HG03139 (cell line): ENCODE results near the gene TBC1D7.
A peak's percentile ranks its signal among the peaks of the same experiment; 100 is the strongest.

Experiments
- ATAC-seq: cut with Tn5 transposase; IDR thresholded peaks from one replicate; pipeline ENCODE4 v1.9.1; 2021; ENCODE audit not compliant: unreplicated experiment

TBC1D7 gene

DNA sequence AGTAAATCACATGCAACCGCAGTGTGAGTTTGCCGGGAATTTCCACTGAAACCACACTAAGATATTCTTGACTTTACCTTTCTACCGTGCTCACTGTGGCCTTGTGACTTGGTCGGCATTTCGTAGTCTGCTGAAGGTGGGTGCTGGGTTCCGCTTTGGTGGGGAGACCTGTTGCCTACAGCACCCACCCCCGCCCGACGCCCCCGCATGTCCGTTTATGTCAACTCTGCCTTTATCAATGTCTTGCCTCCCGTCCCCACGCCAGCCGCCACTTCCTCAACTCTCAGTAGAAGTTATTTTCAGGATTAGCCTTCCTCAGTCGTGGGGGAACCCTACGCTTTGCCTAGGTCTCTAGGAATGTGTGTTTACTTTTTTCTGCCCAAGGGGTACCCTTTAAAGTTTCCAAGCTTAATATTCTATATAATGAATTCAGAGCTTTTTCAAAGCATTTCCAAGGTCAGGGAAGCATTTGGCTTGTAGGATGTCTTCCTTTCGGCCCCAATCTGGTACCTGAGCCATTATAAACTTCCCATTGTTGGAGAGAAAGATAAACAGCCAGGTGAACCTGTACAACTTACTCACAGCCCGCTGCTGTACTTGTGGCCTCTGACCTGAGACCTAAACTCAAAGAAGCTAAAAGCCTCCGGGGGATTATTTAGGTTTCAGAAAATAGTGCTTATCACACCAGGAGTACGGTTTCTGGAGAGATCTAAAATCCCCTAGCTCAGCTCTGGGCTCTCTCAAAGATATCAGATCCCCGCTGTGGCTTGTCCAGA is 54.2 kb downstream of the TBC1D7 start:
- ATAC-seq = no peak

DNA sequence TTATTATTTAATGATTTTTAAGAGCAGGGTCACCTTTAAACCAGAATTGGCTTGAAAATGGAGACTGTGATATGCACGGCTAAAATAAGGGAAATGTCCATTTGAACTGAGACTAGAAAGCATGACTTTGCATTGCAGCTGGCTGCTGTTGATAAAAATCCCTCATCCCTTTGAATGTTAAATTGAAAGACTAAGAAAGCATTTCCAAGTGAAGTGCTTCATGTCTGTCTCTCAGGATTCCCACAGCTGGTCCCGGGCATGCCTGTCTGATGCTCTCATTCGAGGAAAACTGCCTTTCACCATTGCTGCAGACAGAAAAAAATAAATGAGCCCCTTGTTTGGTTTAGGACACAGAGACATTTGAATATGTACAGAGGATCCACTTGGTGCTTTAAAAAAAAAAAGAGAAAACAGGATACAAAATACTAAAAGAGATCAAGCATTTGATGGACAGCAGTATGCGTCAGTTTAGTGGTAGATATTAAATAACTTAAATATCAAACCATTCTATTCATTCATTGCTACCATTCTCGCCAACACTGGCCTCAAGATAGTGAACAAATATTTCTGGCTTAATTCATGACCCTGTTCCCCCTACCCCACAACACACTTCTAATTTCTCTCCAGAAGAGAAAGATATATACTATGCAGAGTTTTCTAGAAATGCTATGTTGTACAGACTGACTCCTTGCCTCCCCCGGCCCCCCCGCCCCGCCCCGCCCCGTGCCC is 55.0 kb downstream of the TBC1D7 start:
- ATAC-seq = no peak

GRCh38 chr6:13272131-13273046 is 55.9 kb downstream of the TBC1D7 start:
- no peak for ATAC-seq

GRCh38 chr6:13268913-13269518 is 59.3 kb downstream of the TBC1D7 start:
- ATAC-seq = no peak

- ATAC-seq = no peak
Observed at GRCh38 chr6:13267142-13267651, 61.1 kb downstream of the TBC1D7 start.

DNA sequence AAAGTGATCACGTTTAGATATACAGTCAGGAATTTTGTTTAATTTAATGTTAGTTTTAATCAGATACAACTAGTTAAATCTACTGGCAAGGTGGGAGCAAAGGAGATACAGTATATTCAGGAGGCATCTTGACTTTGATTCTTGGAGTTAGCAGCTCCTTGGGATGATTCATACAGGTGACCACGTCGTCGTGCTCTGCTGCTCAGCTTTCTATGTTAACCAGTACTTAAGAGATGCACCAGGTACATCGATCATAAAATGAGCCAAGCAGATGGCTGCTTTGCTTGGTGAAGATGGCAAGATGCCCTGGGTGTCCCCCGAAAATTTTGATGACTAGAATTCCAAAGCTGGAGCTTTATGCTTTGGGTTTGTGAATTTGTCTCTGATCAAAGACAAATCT is 64.7 kb downstream of the TBC1D7 start:
- ATAC-seq = no peak

GRCh38 chr6:13262302-13263230 is 65.8 kb downstream of the TBC1D7 start:
- ATAC-seq = no peak

DNA sequence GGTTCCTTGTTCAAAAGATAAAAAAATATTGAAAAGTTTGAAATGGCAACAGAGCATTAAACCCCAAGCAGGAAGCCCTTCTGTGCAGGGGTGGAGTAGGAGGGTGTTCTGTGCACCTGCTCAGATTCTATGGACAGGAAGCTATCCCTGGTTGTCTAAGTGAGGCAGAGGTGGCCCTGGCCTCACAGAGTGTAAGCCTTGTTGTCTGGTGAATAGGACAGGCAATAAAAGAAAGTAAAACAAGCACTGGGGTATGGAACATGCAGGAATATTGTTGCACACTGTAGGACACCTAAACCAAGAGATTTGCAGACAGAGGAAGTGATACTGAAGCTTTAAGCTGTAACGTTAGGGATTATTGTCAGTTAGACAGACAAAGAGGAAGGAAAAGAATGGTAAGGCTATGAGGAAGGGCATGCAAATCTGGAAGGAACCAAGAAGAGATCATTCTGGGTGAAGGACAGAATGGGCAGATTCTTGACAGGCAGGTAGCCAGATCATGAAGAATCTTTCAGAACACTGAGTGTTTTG is 66.8 kb downstream of the TBC1D7 start:
- peak; percentile 64 for ATAC-seq

GRCh38 chr6:13260831-13261230 is 67.5 kb downstream of the TBC1D7 start:
- ATAC-seq = no peak

DNA sequence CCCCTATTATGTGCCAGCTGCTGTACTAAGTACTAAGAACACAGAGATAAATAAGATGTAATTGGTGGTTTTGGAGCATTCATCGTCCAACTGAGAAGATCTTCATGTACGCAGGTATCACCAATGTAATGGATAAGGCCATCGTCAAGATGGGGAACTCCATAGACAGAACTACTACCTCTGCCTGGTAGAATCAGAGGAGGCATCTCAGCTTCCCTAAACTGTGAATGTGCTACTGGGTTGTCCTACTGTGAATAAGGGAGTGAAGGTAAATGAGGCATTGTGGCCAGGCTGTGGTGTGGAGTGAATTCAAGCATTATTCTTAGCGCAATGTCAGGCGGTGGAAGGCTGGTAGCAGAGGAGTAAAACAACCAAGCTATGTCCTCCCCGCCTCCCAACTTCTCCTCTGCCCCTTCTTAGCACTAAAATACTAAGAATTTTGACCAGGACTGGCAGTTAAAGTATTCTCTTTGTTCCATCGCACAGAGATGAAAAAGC is 68.2 kb downstream of the TBC1D7 start:
- ATAC-seq = no peak

DNA sequence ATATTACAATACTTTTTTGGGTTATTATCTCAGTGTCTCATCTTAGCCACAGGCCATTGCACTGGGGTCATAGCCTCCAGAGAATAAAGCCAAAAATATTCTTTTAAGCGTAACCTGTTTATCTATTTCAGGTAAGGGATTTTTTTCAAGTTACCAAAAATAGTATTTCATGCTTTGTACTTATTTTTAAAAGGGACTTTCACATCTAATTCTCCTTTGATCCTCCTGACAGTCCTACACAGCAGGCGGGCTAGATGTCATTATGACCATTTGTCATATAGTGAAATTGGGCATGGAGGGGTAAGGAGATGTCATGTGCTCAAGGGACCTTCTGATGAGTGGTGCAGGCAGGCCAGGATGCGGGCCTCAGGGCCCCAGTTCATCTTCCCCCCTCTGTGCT is 68.9 kb downstream of the TBC1D7 start:
- no peak for ATAC-seq

- ATAC-seq = no peak
Observed at GRCh38 chr6:13256266-13257001, 71.9 kb downstream of the TBC1D7 start.
